ENCODE measurements around the gene RAPGEF2.

Gene RAPGEF2

DNA sequence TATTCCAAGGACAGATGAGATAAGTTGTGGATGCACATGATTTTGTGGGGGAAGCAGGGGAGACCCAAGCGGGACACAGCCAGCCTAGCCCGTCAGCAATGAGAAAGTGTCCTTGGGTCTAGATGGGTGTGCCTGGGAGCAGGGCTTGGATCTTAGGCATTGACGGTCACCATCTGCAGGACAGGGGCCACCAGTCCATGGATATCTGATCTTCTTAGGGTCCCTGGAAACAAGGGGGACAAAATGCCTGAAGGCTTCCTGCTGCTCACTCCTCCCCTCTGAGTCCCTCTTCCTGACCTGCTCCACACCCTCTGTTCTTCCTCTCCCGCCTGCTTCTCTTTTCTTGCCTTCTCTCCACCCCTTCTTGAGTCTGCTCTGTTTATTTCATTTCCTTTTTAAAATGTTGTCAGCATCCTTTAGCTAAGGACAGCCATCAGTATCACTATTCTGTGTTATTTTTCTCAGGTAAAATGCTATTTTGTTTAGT lies 298.4 kb downstream of the RAPGEF2 start:
- Histone ChIP-seq H3K4me3 (ENCODE audit: low read depth, low read length) (no peak overlapping the region; the same call in 1 of the 2 replicates), H2AFZ (ENCODE audit: low read length, unreplicated experiment) (peak overlapping the region; percentile 3), H3K36me3 (ENCODE audit: insufficient read depth, low read length) (no peaks in the 10 kb centered on the region), H3K27ac (ENCODE audit: low read depth, low read length) (peak overlapping the region; percentile 83), H3K4me1 (ENCODE audit: control insufficient read depth, insufficient read depth, low read length, unreplicated experiment) (peaks cover 30% of the 10 kb centered on the region), H3K79me2 (ENCODE audit: control insufficient read depth, insufficient read depth, low read length, unreplicated experiment) (no peaks in the 10 kb centered on the region), H3K27me3 (ENCODE audit: insufficient read depth, low read length) (no peaks in the 10 kb centered on the region)

DNA sequence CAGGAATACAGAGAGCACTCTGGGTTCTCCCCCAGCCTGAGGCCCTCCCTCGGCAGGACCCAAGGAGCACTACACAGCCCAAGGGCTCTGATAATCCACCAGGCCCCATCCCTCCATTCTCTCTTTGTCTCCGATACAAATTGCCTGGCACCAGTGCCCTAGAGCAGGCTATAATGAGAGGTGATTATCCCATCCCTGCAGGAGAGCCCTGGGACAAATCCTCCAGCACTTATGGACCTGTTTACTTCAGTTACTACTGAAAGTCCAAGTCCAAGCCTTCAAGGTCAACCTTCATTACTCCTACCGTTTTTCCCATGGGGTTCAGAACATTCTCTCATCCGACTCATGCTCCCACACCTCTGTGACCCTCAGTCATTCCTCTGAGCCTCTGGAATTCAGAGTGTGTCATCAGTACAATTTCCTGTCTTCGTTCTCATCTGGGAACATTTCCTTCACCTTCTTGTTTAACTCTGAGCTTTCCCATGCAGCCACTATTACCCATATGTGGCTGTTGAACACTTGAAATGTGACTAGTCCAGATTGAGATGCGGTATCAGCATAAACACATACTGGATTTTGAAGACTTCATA lies 299.0 kb downstream of the RAPGEF2 start:
- H3K27ac ChIP-seq (ENCODE audit: low read depth, low read length): peak overlapping the region; percentile 83
- H3K79me2 ChIP-seq (ENCODE audit: control insufficient read depth, insufficient read depth, low read length, unreplicated experiment): no peaks in the 10 kb centered on the region
- H3K4me1 ChIP-seq (ENCODE audit: control insufficient read depth, insufficient read depth, low read length, unreplicated experiment): peaks cover 30% of the 10 kb centered on the region
- no peaks in the 10 kb centered on the region for H3K36me3 ChIP-seq (ENCODE audit: insufficient read depth, low read length)
- H3K4me3 ChIP-seq (ENCODE audit: low read depth, low read length): peak overlapping the region; percentile 23; the same call in 1 of the 2 replicates
- peak overlapping the region; percentile 3 for H2AFZ ChIP-seq (ENCODE audit: low read length, unreplicated experiment)
- no peaks in the 10 kb centered on the region for H3K27me3 ChIP-seq (ENCODE audit: insufficient read depth, low read length)

Measured in ACC112 (cell line).